GM23338 (cell line): ENCODE measurements around the gene NPY1R. TPM values are rescaled to one million over a fixed set of nuclear protein-coding genes. Genes with fewer than 3 reads are reported as not detected.

Experiments
- ATAC-seq: fragments of 200-7000 bp; cut with Tn5 transposase; 3 replicates; pipeline ENCODE4 v1.9.1; 2020
- DNase-seq: peaks from one replicate; pipeline ENCODE4 v3.0.0-alpha.2; 2015; ENCODE audit warnings: low spot score
- H2AFZ ChIP-seq: fragments of 200-600 bp; sonication (generic); 2 replicates; pipeline ENCODE4 v1.8.0; 2016; ENCODE audit warnings: antibody characterized with exemption, mild to moderate bottlenecking, moderate library complexity
- H3F3A ChIP-seq: fragments of 200-600 bp; sonication (generic); replicated peaks from 2 replicates; pipeline ENCODE4 v1.8.0; 2017; ENCODE audit warnings: antibody characterized with exemption, mixed run types, low read depth
- H3K27ac ChIP-seq: fragments of 200-600 bp; sonication (generic); 2 replicates; pipeline ENCODE4 v1.6.1; 2016; ENCODE audit warnings: low read depth
- H3K27me3 ChIP-seq: fragments of 200-600 bp; sonication (generic); 2 replicates; pipeline ENCODE4 v1.8.0; 2016; ENCODE audit warnings: mild to moderate bottlenecking, mixed run types, moderate library complexity; ENCODE audit not compliant: insufficient read depth
- H3K36me3 ChIP-seq: fragments of 200-600 bp; sonication (generic); 2 replicates; pipeline ENCODE4 v1.8.0; 2016; ENCODE audit warnings: mild to moderate bottlenecking; ENCODE audit not compliant: insufficient read depth
- H3K4me1 ChIP-seq: fragments of 200-600 bp; sonication (generic); 2 replicates; pipeline ENCODE4 v1.8.0; 2016; ENCODE audit warnings: mild to moderate bottlenecking, moderate library complexity; ENCODE audit not compliant: insufficient read depth
- H3K4me2 ChIP-seq: fragments of 200-600 bp; sonication (generic); 2 replicates; pipeline ENCODE4 v1.7.1; 2017; ENCODE audit warnings: mixed run types
- H3K4me3 ChIP-seq: fragments of 200-600 bp; sonication (generic); 2 replicates; pipeline ENCODE4 v1.6.1; 2016; ENCODE audit warnings: mixed run types
- H3K79me2 ChIP-seq: fragments of 200-600 bp; sonication (generic); replicated peaks from 2 replicates; pipeline ENCODE4 v1.8.0; 2017; ENCODE audit warnings: mild to moderate bottlenecking; ENCODE audit not compliant: insufficient read depth
- H3K9me2 ChIP-seq: fragments of 200-600 bp; sonication (generic); 2 replicates; pipeline ENCODE4 v1.8.0; 2017; ENCODE audit not compliant: insufficient read depth
- H4K20me1 ChIP-seq: fragments of 200-600 bp; sonication (generic); replicated peaks from 2 replicates; pipeline ENCODE4 v1.8.0; 2017; ENCODE audit warnings: mild to moderate bottlenecking; ENCODE audit not compliant: insufficient read depth
- H3K27ac Mint-ChIP-seq: 2 replicates; pipeline ENCODE4 v1.8.0; 2020; ENCODE audit warnings: inconsistent platforms, mild to moderate bottlenecking, moderate library complexity, mixed read lengths
- H3K27me3 Mint-ChIP-seq: 3 replicates; pipeline ENCODE4 v1.8.0; 2022; ENCODE audit warnings: low read depth, mild to moderate bottlenecking, moderate library complexity, mixed read lengths, inconsistent platforms; ENCODE audit not compliant: insufficient read depth, poor library complexity
- H3K36me3 Mint-ChIP-seq: 3 replicates; pipeline ENCODE4 v1.8.0; 2021; ENCODE audit warnings: low read depth, mild to moderate bottlenecking, inconsistent platforms, moderate library complexity, mixed read lengths
- H3K4me1 Mint-ChIP-seq: 3 replicates; pipeline ENCODE4 v1.8.0; 2020; ENCODE audit warnings: mild to moderate bottlenecking, inconsistent platforms, mixed read lengths
- H3K4me3 Mint-ChIP-seq: 3 replicates; pipeline ENCODE4 v1.8.0; 2021; ENCODE audit warnings: moderate library complexity, mild to moderate bottlenecking, inconsistent platforms, mixed read lengths
- H3K9me3 Mint-ChIP-seq: 3 replicates; pipeline ENCODE4 v1.8.0; 2020; ENCODE audit warnings: moderate library complexity, mild to moderate bottlenecking, inconsistent platforms, mixed read lengths
- CREB1 ChIP-seq: fragments of 250-450 bp; sonication (Bioruptor Pico); IDR thresholded peaks from 2 replicates; pipeline ENCODE4 v1.5.0; 2020; ENCODE audit warnings: low read depth, mild to moderate bottlenecking, moderate library complexity
- CTCF ChIP-seq, 2 experiments: fragments of 200-600 bp in 1 of 2; sonication (generic) in 1 of 2; conservative IDR thresholded peaks; 2 replicates each; pipeline versions ENCODE4 v1.5.1 to v1.6.1; 2016 to 2017; ENCODE audit warnings: antibody characterized with exemption in 2 of 2, low read depth in 2 of 2, mild to moderate bottlenecking in 2 of 2, moderate library complexity in 1 of 2
- ETS1 ChIP-seq: IDR thresholded peaks from 2 replicates; pipeline ENCODE4 v1.6.1; 2016; ENCODE audit warnings: antibody characterized with exemption
- EZH2 ChIP-seq: fragments of 200-600 bp; sonication (generic); IDR thresholded peaks from one replicate; pipeline ENCODE4 v1.8.0; 2017; ENCODE audit warnings: antibody characterized with exemption, mild to moderate bottlenecking, low read depth; ENCODE audit not compliant: unreplicated experiment
- EZH2phosphoT487 ChIP-seq: fragments of 200-600 bp; sonication (generic); IDR thresholded peaks from one replicate; pipeline ENCODE4 v1.8.1; 2018; ENCODE audit warnings: antibody characterized with exemption; ENCODE audit not compliant: unreplicated experiment
- JUNB ChIP-seq: IDR thresholded peaks from one replicate; pipeline ENCODE4 v1.6.1; 2016; ENCODE audit warnings: antibody characterized with exemption; ENCODE audit not compliant: unreplicated experiment
- NANOG ChIP-seq: IDR thresholded peaks from 2 replicates; pipeline ENCODE4 v1.6.1; 2016; ENCODE audit warnings: antibody characterized with exemption, borderline replicate concordance
- POLR2AphosphoS5 ChIP-seq: IDR thresholded peaks from 2 replicates; pipeline ENCODE4 v1.6.1; 2016; ENCODE audit warnings: antibody characterized with exemption, low read depth
- STAT1 ChIP-seq: IDR thresholded peaks from one replicate; pipeline ENCODE4 v1.6.1; 2016; ENCODE audit warnings: antibody characterized with exemption; ENCODE audit not compliant: unreplicated experiment
- ZNF114 ChIP-seq: fragments of 250-450 bp; sonication (Bioruptor Pico); IDR thresholded peaks from 2 replicates; pipeline ENCODE4 v1.5.0; 2020; ENCODE audit warnings: mild to moderate bottlenecking, moderate library complexity
- ZNF331 ChIP-seq: fragments of 250-450 bp; sonication (Bioruptor Pico); IDR thresholded peaks from 2 replicates; pipeline ENCODE4 v1.5.0; 2020; ENCODE audit warnings: low read depth, mild to moderate bottlenecking, moderate library complexity
- ZNF462 ChIP-seq: fragments of 250-450 bp; sonication (Bioruptor Pico); IDR thresholded peaks from 2 replicates; pipeline ENCODE4 v1.5.0; 2020; ENCODE audit warnings: mild to moderate bottlenecking, moderate library complexity
- polyA plus RNA-seq: library from polyadenylated mRNA; unstranded; fragments of >200 nt; fragmentation: Nextera tagmentation; extraction: Ambion mirVana; gene quantifications from 2 replicates; pipeline ENCODE4 v1.2.1, GENCODE V29; 2016
- total RNA-seq: library from RNA; depleted of rRNA; stranded (reverse); fragments of >200 nt; shearing (Covaris generic); gene quantifications from 2 replicates; pipeline ENCODE4 v1.2.3, GENCODE V29; 2014
- TF ChIP-seq, protein P1 (sequence below): IDR thresholded peaks from one replicate; pipeline ENCODE4 v1.6.1; 2018; ENCODE audit warnings: antibody characterized with exemption; ENCODE audit not compliant: unreplicated experiment

The NPY1R gene
- total and polyA plus RNA-seq, 2 experiments from 2014 or later: 3.1 to 7.4 TPM

- DNase-seq (no peak), ATAC-seq (no peak)
- H3K27ac ChIP-seq: no peak overlapping the region
- no peaks in the 10 kb centered on the region; the same call in 1 of the 2 replicates for H3K4me1 ChIP-seq
- H3K79me2 ChIP-seq: no peaks in the 10 kb centered on the region; the same call in 1 of the 2 replicates
- Mint-ChIP-seq H3K36me3 (peaks cover 10% of the 10 kb centered on the region; the same call in 2 of the 3 replicates), H3K4me3 (no peak overlapping the region), H3K27me3 (peaks cover 21% of the 10 kb centered on the region), H3K4me1 (peaks cover 6% of the 10 kb centered on the region; the same call in 1 of the 3 replicates), H3K27ac (no peak overlapping the region), H3K9me3 (peaks cover 15% of the 10 kb centered on the region)
- no peak overlapping the region for H3K4me3 ChIP-seq
- no peak overlapping the region for H3K4me2 ChIP-seq
- peaks cover 19% of the 10 kb centered on the region for H3K27me3 ChIP-seq
- H3K9me2 ChIP-seq: no peaks in the 10 kb centered on the region
- no peaks in the 10 kb centered on the region for H4K20me1 ChIP-seq
- H3K36me3 ChIP-seq: no peaks in the 10 kb centered on the region
- no peaks in the 10 kb centered on the region; the same call in 1 of the 2 replicates for H3F3A ChIP-seq
- TF ChIP-seq POLR2AphosphoS5: no peak
- TF ChIP-seq, protein P1, sequence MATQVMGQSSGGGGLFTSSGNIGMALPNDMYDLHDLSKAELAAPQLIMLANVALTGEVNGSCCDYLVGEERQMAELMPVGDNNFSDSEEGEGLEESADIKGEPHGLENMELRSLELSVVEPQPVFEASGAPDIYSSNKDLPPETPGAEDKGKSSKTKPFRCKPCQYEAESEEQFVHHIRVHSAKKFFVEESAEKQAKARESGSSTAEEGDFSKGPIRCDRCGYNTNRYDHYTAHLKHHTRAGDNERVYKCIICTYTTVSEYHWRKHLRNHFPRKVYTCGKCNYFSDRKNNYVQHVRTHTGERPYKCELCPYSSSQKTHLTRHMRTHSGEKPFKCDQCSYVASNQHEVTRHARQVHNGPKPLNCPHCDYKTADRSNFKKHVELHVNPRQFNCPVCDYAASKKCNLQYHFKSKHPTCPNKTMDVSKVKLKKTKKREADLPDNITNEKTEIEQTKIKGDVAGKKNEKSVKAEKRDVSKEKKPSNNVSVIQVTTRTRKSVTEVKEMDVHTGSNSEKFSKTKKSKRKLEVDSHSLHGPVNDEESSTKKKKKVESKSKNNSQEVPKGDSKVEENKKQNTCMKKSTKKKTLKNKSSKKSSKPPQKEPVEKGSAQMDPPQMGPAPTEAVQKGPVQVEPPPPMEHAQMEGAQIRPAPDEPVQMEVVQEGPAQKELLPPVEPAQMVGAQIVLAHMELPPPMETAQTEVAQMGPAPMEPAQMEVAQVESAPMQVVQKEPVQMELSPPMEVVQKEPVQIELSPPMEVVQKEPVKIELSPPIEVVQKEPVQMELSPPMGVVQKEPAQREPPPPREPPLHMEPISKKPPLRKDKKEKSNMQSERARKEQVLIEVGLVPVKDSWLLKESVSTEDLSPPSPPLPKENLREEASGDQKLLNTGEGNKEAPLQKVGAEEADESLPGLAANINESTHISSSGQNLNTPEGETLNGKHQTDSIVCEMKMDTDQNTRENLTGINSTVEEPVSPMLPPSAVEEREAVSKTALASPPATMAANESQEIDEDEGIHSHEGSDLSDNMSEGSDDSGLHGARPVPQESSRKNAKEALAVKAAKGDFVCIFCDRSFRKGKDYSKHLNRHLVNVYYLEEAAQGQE: no peak
- no peak for TF ChIP-seq JUNB
- TF ChIP-seq ZNF114 (CRISPR knock-in tag): no peak
- TF ChIP-seq EZH2phosphoT487: no peak
- no peak for TF ChIP-seq CTCF (conservative IDR thresholded peaks at IDR 0.05; ENCODE audit: low read depth in 2 of 2)
- no peak for TF ChIP-seq ZNF462
- TF ChIP-seq EZH2: no peak
- no peak for TF ChIP-seq CREB1
- TF ChIP-seq NANOG: no peak
- no peak for TF ChIP-seq ZNF331 (CRISPR knock-in tag)
- TF ChIP-seq ETS1: no peak
- no peak for TF ChIP-seq STAT1
- H2AFZ ChIP-seq: no peak overlapping the region
Observed at GRCh38 chr4:163335384-163335783, 3.0 kb upstream of the NPY1R start.
